GM12878 (cell line): Measurements from ENCODE around the gene SMAD1. TPM values are rescaled to one million over a fixed set of nuclear protein-coding genes. Genes with fewer than 3 reads are reported as not detected.

ENCODE experiments used
- ATAC-seq: fragments of 200-7000 bp; cut with Tn5 transposase; 3 replicates; pipeline ENCODE4 v1.9.1; 2020; ENCODE audit warnings: mild to moderate bottlenecking, moderate library complexity
- BruUV-seq: library from RNA; stranded (reverse); fragments of 400-500 nt; replicated peaks from 2 replicates; lab custom pipeline; 2021; lab: Mats Ljungman, UMichigan
- CTCF ChIA-PET: fragments of 300-600 bp; sonication (Branson Sonifier 250); formaldehyde crosslinking; extraction: SDS; loops from one replicate; lab custom pipeline; 2021; ENCODE audit warnings: inconsistent platforms; lab: Yijun Ruan, JAX
- POLR2A ChIA-PET: fragments of 350-600 bp; formaldehyde crosslinking; extraction: SDS; loops from one replicate; lab custom pipeline; 2021; ENCODE audit warnings: inconsistent platforms; lab: Charles Lee
- RAD21 ChIA-PET: fragments of 300-600 bp; sonication (Branson Sonifier 250); formaldehyde crosslinking; loops from one replicate; lab custom pipeline; 2023; ENCODE audit warnings: antibody characterized with exemption; ENCODE audit not compliant: unreplicated experiment; lab: Charles Lee
- SMC1A ChIA-PET: fragments of 300-600 bp; sonication (Branson Sonifier 250); formaldehyde crosslinking; loops from one replicate; lab custom pipeline; 2023; ENCODE audit not compliant: unreplicated experiment, uncharacterized antibody; lab: Charles Lee
- DNase-seq: peaks from one replicate; pipeline ENCODE4 v3.0.0-alpha.2; 2011; ENCODE audit warnings: low read depth, low spot score
- FAIRE-seq: peaks from 3 replicates; lab custom pipeline; 2011; peaks lifted over from hg19 to GRCh38; lab: Jason Lieb, UNC
- H2AFZ ChIP-seq: 2 replicates; pipeline ENCODE4 v1.6.0; 2011; ENCODE audit warnings: low read depth, low read length, control low read depth; ENCODE audit not compliant: control insufficient read depth
- H3K27ac ChIP-seq: 2 replicates; pipeline ENCODE4 v1.5.1; 2011; ENCODE audit warnings: control low read depth; ENCODE audit not compliant: control insufficient read depth, insufficient read depth
- H3K27me3 ChIP-seq, 2 experiments: replicated peaks in 1 of 2; 2 replicates each; pipeline versions ENCODE4 v1.6.0 to v1.6.1; 2011; ENCODE audit warnings: low read length in 1 of 2; ENCODE audit not compliant: control insufficient read depth in 2 of 2, insufficient read depth in 2 of 2
- H3K36me3 ChIP-seq, 2 experiments: 2 replicates each; pipeline ENCODE4 v1.5.1; 2011; ENCODE audit warnings: low read length in 1 of 2; ENCODE audit not compliant: control insufficient read depth in 2 of 2, insufficient read depth in 2 of 2
- H3K4me1 ChIP-seq: 2 replicates; pipeline ENCODE4 v1.6.1; 2011; ENCODE audit warnings: mild to moderate bottlenecking, low read length, moderate library complexity, mixed read lengths; ENCODE audit not compliant: control insufficient read depth, insufficient read depth
- H3K4me2 ChIP-seq: 2 replicates; pipeline ENCODE4 v1.6.0; 2011; ENCODE audit warnings: control low read depth; ENCODE audit not compliant: control insufficient read depth, insufficient read depth
- H3K4me3 ChIP-seq: fragments of 200-600 bp; sonication (generic); 2 replicates; pipeline ENCODE4 v1.5.1; 2016
- H3K79me2 ChIP-seq: 2 replicates; pipeline ENCODE4 v1.6.0; 2011; ENCODE audit warnings: low read length; ENCODE audit not compliant: control insufficient read depth, insufficient read depth
- H3K9ac ChIP-seq: 2 replicates; pipeline ENCODE4 v1.8.0; 2011; ENCODE audit warnings: low read length, control low read depth, mixed read lengths; ENCODE audit not compliant: control insufficient read depth, insufficient read depth
- H3K9me3 ChIP-seq: replicated peaks from 3 replicates; pipeline ENCODE4 v1.5.1; 2011; ENCODE audit warnings: mild to moderate bottlenecking, low read length; ENCODE audit not compliant: control insufficient read depth, insufficient read depth
- H4K20me1 ChIP-seq: 2 replicates; pipeline ENCODE4 v1.6.0; 2011; ENCODE audit not compliant: control insufficient read depth, insufficient read depth
- ASH2L ChIP-seq: fragments of 300-600, 200-600 bp; sonication (generic); IDR thresholded peaks from 2 replicates; pipeline ENCODE4 v1.6.1; 2017; ENCODE audit warnings: low read depth, mild to moderate bottlenecking, borderline replicate concordance
- BCL11A ChIP-seq: IDR thresholded peaks from 2 replicates; pipeline ENCODE4 v1.6.1; 2011; ENCODE audit warnings: low read depth, low read length
- BHLHE40 ChIP-seq, 2 experiments: fragments of 450-650 bp in 1 of 2; IDR thresholded peaks; 2 replicates each; pipeline ENCODE4 v1.6.1; 2011 to 2017; ENCODE audit warnings: low read depth in 2 of 2, borderline replicate concordance in 1 of 2, improper control_type of control experiment in 1 of 2, low read length in 1 of 2, mild to moderate bottlenecking in 1 of 2
- CHD2 ChIP-seq: IDR thresholded peaks from 2 replicates; pipeline ENCODE4 v1.6.1; 2011; ENCODE audit warnings: low read depth, low read length, improper control_type of control experiment, borderline replicate concordance
- JUNB ChIP-seq: IDR thresholded peaks from 2 replicates; pipeline ENCODE4 v1.6.1; 2016; ENCODE audit warnings: antibody characterized with exemption, mild to moderate bottlenecking
- JUND ChIP-seq: IDR thresholded peaks from 2 replicates; pipeline ENCODE4 v1.6.1; 2012; ENCODE audit warnings: low read depth, mild to moderate bottlenecking, low read length, improper control_type of control experiment, moderate library complexity
- KDM1A ChIP-seq: fragments of 200-600 bp; sonication (generic); IDR thresholded peaks from 2 replicates; pipeline ENCODE4 v1.6.1; 2016; ENCODE audit warnings: borderline replicate concordance
- NBN ChIP-seq: fragments of 450-650 bp; IDR thresholded peaks from 2 replicates; pipeline ENCODE4 v1.6.1; 2016
- POLR2AphosphoS2 ChIP-seq: IDR thresholded peaks from 2 replicates; pipeline ENCODE4 v1.6.1; 2011; ENCODE audit warnings: low read depth, mild to moderate bottlenecking, low read length, improper control_type of control experiment, moderate library complexity
- RAD21 ChIP-seq: IDR thresholded peaks from 2 replicates; pipeline ENCODE4 v1.6.1; 2011; ENCODE audit warnings: mild to moderate bottlenecking, low read depth, low read length, moderate library complexity; ENCODE audit not compliant: insufficient read depth
- SMARCA5 ChIP-seq: fragments of 450-650 bp; IDR thresholded peaks from 2 replicates; pipeline ENCODE4 v1.6.1; 2017; ENCODE audit warnings: mild to moderate bottlenecking
- SMC3 ChIP-seq: IDR thresholded peaks from 2 replicates; pipeline ENCODE4 v1.6.1; 2011; ENCODE audit warnings: low read length, improper control_type of control experiment, borderline replicate concordance
- STAT1 ChIP-seq: fragments of 450-650 bp; conservative IDR thresholded peaks from 2 replicates; pipeline ENCODE4 v1.6.1; 2014; ENCODE audit warnings: antibody characterized with exemption, mild to moderate bottlenecking
- ZBED1 ChIP-seq: IDR thresholded peaks from 2 replicates; pipeline ENCODE4 v1.6.1; 2016; ENCODE audit warnings: borderline replicate concordance
- WGBS: methylation state at CpG from one replicate; pipeline ENCODE4 v1.1.6; 2016; ENCODE audit warnings: low lambda C conversion rate; ENCODE audit not compliant: insufficient replicate concordance, insufficient coverage; ENCODE audit errors: missing lambda C conversion rate; 5-methylcytosine and 5-hydroxymethylcytosine counted together
- in situ Hi-C: fragments of 300-500 bp; cut with MboI; formaldehyde crosslinking; loops from 9 replicates; pipeline ENCODE4 v1.14.3; 2018; ENCODE audit warnings: mixed read lengths
- intact Hi-C: fragments of 100-400 bp; cut with micrococcal nuclease; formaldehyde crosslinking; loops from one replicate; pipeline ENCODE4 v1.14.2; 2022; ENCODE audit not compliant: unreplicated experiment
- polyA plus RNA-seq, 11 experiments: library from polyadenylated mRNA; depleted of rRNA in 4 of 11; unstranded in 6 of 11; stranded (reverse) in 5 of 11; fragments of >200 nt; fragmentation: Nextera tagmentation in 4 of 11; fragmentation: Illumina TruSeq in 1 of 11; extraction: Ambion mirVana in 4 of 11; extraction: Trizol in 1 of 11; gene quantifications; 1 replicate in 1 of 11; 2 replicates in 10 of 11; pipeline versions ENCODE4 v1.2.1 to v1.2.3, GENCODE V29; 2011 to 2016; ENCODE audit warnings: inconsistent platforms in 2 of 11, missing spikeins in 2 of 11, low read depth in 1 of 11
- total RNA-seq, 4 experiments: library from RNA; depleted of rRNA in 3 of 4; stranded (reverse); fragments of >200 nt in 3 of 4; fragmentation: Illumina TruSeq in 1 of 4; extraction: Trizol in 1 of 4; gene quantifications; 2 replicates each; pipeline versions ENCODE4 v1.2.1 to v1.2.3, GENCODE V29; 2013 to 2021
- TF ChIP-seq, protein P1 (sequence below): fragments of 450-650 bp; IDR thresholded peaks from 2 replicates; pipeline ENCODE4 v1.6.1; 2017; ENCODE audit warnings: mild to moderate bottlenecking
- TF ChIP-seq, protein P2 (sequence below): IDR thresholded peaks from 2 replicates; pipeline ENCODE4 v1.6.1; 2011; ENCODE audit warnings: low read depth, low read length, improper control_type of control experiment, borderline replicate concordance

The SMAD1 gene
- total and polyA plus RNA-seq, 10 of the 15 experiments (the other 5 are each of a cell fraction or from before 2014, with no cell fraction given), result 0.29 to 17.5 (median 13.6) TPM

DNA sequence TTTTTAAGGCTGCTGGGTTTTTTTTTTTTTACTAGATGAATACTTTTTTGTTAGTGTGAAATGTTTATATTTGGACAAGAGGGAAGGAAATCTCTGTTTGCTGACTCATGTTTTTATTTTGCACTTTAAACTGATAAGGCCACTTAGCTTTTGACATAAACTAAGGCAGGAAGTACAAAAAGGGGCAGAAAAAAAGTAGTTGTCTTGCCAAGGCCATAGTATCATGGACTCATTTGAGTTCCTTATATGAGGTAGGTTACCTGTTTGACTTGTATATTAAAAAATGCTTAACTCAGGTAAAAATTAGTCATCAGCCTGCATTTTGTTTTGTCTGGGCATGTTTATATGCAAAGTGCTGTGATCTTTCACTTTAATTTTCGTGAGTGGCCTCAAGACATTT, 26.0 kb downstream of the SMAD1 start:
- Histone ChIP-seq H3K79me2 (peaks cover 22% of the 10 kb centered on the region), H4K20me1 (no peaks in the 10 kb centered on the region), H3K27ac (peak overlapping the region; percentile 48; the same call in 1 of the 2 replicates), H3K36me3 (no peaks in the 10 kb centered on the region), H3K9ac (no peak overlapping the region; the same call in 1 of the 2 replicates), H3K9me3 (peaks cover 18% of the 10 kb centered on the region), H3K27me3 (no peaks in the 10 kb centered on the region; a peak in 1 of 4 replicates), H3K4me2 (peak overlapping the region; percentile 50), H3K4me3 (no peak overlapping the region), H2AFZ (peak overlapping the region; percentile 44), H3K4me1 (peaks cover 3% of the 10 kb centered on the region; the same call in 1 of the 2 replicates)
- BruUV-seq, result no TSS peak
- ChIA-PET SMC1A (no interaction called here), POLR2A (no interaction called here), CTCF (no interaction called here), RAD21 (no interaction called here)
- ATAC-seq (no peak), FAIRE-seq (no peak), DNase-seq (no peak)
- TF ChIP-seq SMARCA5 (no peak), ASH2L (no peak), JUND (no peak), RAD21 (no peak), STAT1 (no peak), SMC3 (no peak)
- intact Hi-C loops (no loop called here), in situ Hi-C loops (no loop called here)
- 0% methylated on average over 1 of the region's 1 CpG for WGBS

DNA sequence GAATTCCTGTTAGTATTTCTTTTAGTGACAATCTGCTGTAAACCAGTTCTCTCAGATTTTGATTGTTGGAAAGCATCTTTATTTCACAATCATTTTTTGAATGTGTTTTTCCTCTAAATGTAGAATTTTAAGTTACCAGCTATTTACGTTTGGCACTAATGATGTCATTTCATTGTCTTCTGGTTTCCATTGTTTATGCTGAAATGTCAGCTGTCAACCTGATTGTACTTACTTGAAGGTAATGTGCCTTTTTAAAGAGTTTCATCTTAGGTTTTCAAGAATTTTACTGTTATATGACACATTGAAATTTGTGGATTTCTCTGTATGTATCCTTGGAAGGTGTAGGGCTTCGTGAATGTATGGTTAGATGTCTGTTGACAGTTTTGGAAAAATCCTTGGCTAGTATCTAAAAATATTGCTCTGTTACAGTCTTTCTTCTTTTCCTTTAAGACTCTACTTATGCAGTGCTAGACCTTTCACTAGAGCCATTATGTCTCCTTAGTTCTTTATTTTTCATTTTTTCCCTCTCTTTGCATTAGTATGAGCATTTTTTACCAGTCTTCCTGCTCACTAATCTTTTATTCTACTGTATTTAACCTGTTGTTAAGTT, 30.4 kb downstream of the SMAD1 start:
- WGBS, result 46% methylated on average over 2 of the region's 2 CpGs
- TF ChIP-seq NBN, result no peak
- TF ChIP-seq, protein P1, sequence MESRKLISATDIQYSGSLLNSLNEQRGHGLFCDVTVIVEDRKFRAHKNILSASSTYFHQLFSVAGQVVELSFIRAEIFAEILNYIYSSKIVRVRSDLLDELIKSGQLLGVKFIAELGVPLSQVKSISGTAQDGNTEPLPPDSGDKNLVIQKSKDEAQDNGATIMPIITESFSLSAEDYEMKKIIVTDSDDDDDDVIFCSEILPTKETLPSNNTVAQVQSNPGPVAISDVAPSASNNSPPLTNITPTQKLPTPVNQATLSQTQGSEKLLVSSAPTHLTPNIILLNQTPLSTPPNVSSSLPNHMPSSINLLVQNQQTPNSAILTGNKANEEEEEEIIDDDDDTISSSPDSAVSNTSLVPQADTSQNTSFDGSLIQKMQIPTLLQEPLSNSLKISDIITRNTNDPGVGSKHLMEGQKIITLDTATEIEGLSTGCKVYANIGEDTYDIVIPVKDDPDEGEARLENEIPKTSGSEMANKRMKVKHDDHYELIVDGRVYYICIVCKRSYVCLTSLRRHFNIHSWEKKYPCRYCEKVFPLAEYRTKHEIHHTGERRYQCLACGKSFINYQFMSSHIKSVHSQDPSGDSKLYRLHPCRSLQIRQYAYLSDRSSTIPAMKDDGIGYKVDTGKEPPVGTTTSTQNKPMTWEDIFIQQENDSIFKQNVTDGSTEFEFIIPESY, result no peak
- TF ChIP-seq KDM1A, result 0 out of 2 replicates have a peak, but pooled peaks have one; percentile 19
- TF ChIP-seq, protein P2, sequence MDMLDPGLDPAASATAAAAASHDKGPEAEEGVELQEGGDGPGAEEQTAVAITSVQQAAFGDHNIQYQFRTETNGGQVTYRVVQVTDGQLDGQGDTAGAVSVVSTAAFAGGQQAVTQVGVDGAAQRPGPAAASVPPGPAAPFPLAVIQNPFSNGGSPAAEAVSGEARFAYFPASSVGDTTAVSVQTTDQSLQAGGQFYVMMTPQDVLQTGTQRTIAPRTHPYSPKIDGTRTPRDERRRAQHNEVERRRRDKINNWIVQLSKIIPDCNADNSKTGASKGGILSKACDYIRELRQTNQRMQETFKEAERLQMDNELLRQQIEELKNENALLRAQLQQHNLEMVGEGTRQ, result no peak
- TF ChIP-seq ZBED1, result no peak
- TF ChIP-seq POLR2AphosphoS2, result no peak
- TF ChIP-seq JUNB, result peak; percentile 48
- TF ChIP-seq BHLHE40 (IDR thresholded peaks at IDR 0.05; ENCODE audit: borderline replicate concordance in 1 of 2, low read depth in 2 of 2, low read length in 1 of 2), result no peak
- no peak for TF ChIP-seq CHD2
- TF ChIP-seq BCL11A, result no peak

More for the DNA sequence above, 30.4 kb downstream of the SMAD1 start:
- Histone ChIP-seq H3K79me2 (peaks cover 9% of the 10 kb centered on the region), H3K4me1 (no peaks in the 10 kb centered on the region; the same call in 1 of the 2 replicates), H3K9ac (no peak overlapping the region), H3K27me3 (no peaks in the 10 kb centered on the region; a peak in 1 of 4 replicates), H3K9me3 (peaks cover 29% of the 10 kb centered on the region), H4K20me1 (no peaks in the 10 kb centered on the region), H3K27ac (no peak overlapping the region), H3K36me3 (0 out of 4 replicates have a peak, but pooled peaks cover 0 to 3% of the 10 kb centered on the region in 2 experiments), H3K4me2 (no peak overlapping the region), H3K4me3 (no peak overlapping the region), H2AFZ (no peak overlapping the region)
- in situ Hi-C loops (no loop called here), intact Hi-C loops (no loop called here)
- ChIA-PET POLR2A (no interaction called here), SMC1A (interaction anchor here (1.7 kb wide), 1 partner anchor 278 kb away, joined by 4 read pairs; no protein-coding TSS in a partner anchor), CTCF (interaction anchor here (1.4 kb wide), 1 partner anchor 278 kb away, joined by 3 read pairs; no protein-coding TSS in a partner anchor), RAD21 (no interaction called here)
- FAIRE-seq, result no peak
- DNase-seq, result no peak
- no peak for ATAC-seq
- no TSS peak for BruUV-seq
